AG04449 (cell line): ENCODE measurements around the gene COX7A2.

Experiments used
- CTCF ChIA-PET: fragments of 350-600 bp; formaldehyde crosslinking; extraction: SDS; loops from one replicate; lab custom pipeline; 2021; ENCODE audit warnings: antibody characterized with exemption; lab: Yijun Ruan, JAX
- POLR2A ChIA-PET: fragments of 400-600, 350-600 bp; formaldehyde crosslinking; extraction: SDS; loops from one replicate; lab custom pipeline; 2020; ENCODE audit warnings: antibody characterized with exemption, inconsistent platforms; lab: Yijun Ruan, JAX
- DNase-seq: peaks from one replicate; pipeline ENCODE4 v3.0.0-alpha.2; 2010; ENCODE audit warnings: low read depth, low spot score
- H3K4me3 ChIP-seq: 2 replicates; pipeline ENCODE4 v1.5.1; 2011; ENCODE audit warnings: low read depth, mild to moderate bottlenecking, control low read depth, low read length
- CTCF ChIP-seq: IDR thresholded peaks from one replicate; pipeline ENCODE4 v1.5.1; 2011; ENCODE audit warnings: mild to moderate bottlenecking, moderate library complexity, low read length, control low read depth, inconsistent platforms; ENCODE audit not compliant: insufficient read depth; ENCODE audit errors: missing control alignments

Gene COX7A2

GRCh38 chr6:75273009-75273408 is 29.4 kb upstream of the COX7A2 start:
- CTCF ChIA-PET = interaction anchor here (1.3 kb wide), 1 partner anchor 256 kb away, joined by 4 read pairs; no protein-coding TSS in a partner anchor
- POLR2A ChIA-PET = no interaction called here
- no peak for TF ChIP-seq CTCF
- no peak for DNase-seq
- H3K4me3 ChIP-seq = no peak overlapping the region

GRCh38 chr6:75272145-75272840 is 28.7 kb upstream of the COX7A2 start:
- CTCF ChIA-PET = interaction anchor here (1.1 to 2.7 kb wide), 5 partner anchors 8 to 274 kb away, joined by 3 to 8 read pairs (median 4); no protein-coding TSS in a partner anchor
- DNase-seq = no peak
- no peak for TF ChIP-seq CTCF
- POLR2A ChIA-PET = no interaction called here
- no peak overlapping the region for H3K4me3 ChIP-seq

- ChIA-PET POLR2A (no interaction called here), CTCF (interaction anchor here (1.3 to 4.5 kb wide), 8 partner anchors 11 to 278 kb away, joined by 5 to 86 read pairs (median 46); partner anchors contain the start of gene TMEM30A)
- DNase-seq = no peak
- no peak for TF ChIP-seq CTCF
- H3K4me3 ChIP-seq = no peak overlapping the region
Measured at GRCh38 chr6:75268988-75269354, 25.4 kb upstream of the COX7A2 start.

GRCh38 chr6:75268121-75268987 is 24.8 kb upstream of the COX7A2 start:
- no peak for TF ChIP-seq CTCF
- H3K4me3 ChIP-seq = no peak overlapping the region
- POLR2A ChIA-PET = interaction anchor here (1.2 kb wide), 1 partner anchor 24 kb away, joined by 3 read pairs; no protein-coding TSS in a partner anchor
- CTCF ChIA-PET = interaction anchor here (0.8 to 4.5 kb wide), 16 partner anchors 11 to 286 kb away, joined by 3 to 86 read pairs (median 14); partner anchors contain the start of genes COX7A2 and TMEM30A
- DNase-seq = no peak

GRCh38 chr6:75267461-75267860 is 23.9 kb upstream of the COX7A2 start:
- POLR2A ChIA-PET = interaction anchor here (1.2 kb wide), 1 partner anchor 23 kb away, joined by 3 read pairs; no protein-coding TSS in a partner anchor
- no peak overlapping the region for H3K4me3 ChIP-seq
- CTCF ChIA-PET = interaction anchor here (0.6 to 4.5 kb wide), 41 partner anchors 8 to 1746 kb away, joined by 3 to 86 read pairs (median 6); partner anchors contain the start of genes COX7A2, EEF1A1, FILIP1 and TMEM30A
- TF ChIP-seq CTCF = no peak
- DNase-seq = no peak
